A549 (cell line): Measurements from ENCODE around the gene CYP4F8. TPM values are rescaled to one million over a fixed set of nuclear protein-coding genes. Genes with fewer than 3 reads are reported as not detected.

Experiments used
- ATAC-seq, 2 experiments: fragments of 200-7000 bp in 1 of 2; fragments of >200 bp in 1 of 2; cut with Nextera tagmentation in 1 of 2; cut with Tn5 transposase in 1 of 2; 3 replicates each; pipeline versions ENCODE4 v1.8.0 to v1.9.1; 2018 to 2020; ENCODE audit warnings: mild to moderate bottlenecking in 1 of 2, moderate library complexity in 1 of 2
- CTCF ChIA-PET: fragments of 300-600 bp; sonication (Branson Sonifier 250); formaldehyde crosslinking; extraction: SDS; loops from one replicate; lab custom pipeline; 2021; ENCODE audit warnings: antibody characterized with exemption, inconsistent platforms; lab: Yijun Ruan, JAX
- POLR2A ChIA-PET: fragments of 350-600 bp; formaldehyde crosslinking; extraction: SDS; loops from one replicate; lab custom pipeline; 2021; ENCODE audit warnings: antibody characterized with exemption, inconsistent platforms; lab: Yijun Ruan, JAX
- DNase-seq, 2 experiments: peaks; one replicate each; pipeline versions ENCODE4 v3.0.0 to v3.0.0-alpha.2; 2011 to 2016; ENCODE audit warnings: low read depth in 1 of 2, low spot score in 1 of 2
- FAIRE-seq: peaks from 2 replicates; lab custom pipeline; 2011; peaks lifted over from hg19 to GRCh38; lab: Jason Lieb, UNC
- H3K27ac ChIP-seq, 2 experiments: fragments of >200 bp; sonication (Bioruptor Twin); formaldehyde crosslinking; 3 replicates each; pipeline ENCODE4 v1.5.1; 2016 to 2017
- H3K4me1 ChIP-seq: fragments of >200 bp; sonication (Bioruptor Twin); formaldehyde crosslinking; 3 replicates; pipeline ENCODE4 v1.6.1; 2016
- H3K4me2 ChIP-seq: fragments of >200 bp; sonication (Bioruptor Twin); formaldehyde crosslinking; 3 replicates; pipeline ENCODE4 v1.6.1; 2016
- H3K4me3 ChIP-seq: fragments of >200 bp; sonication (Bioruptor Twin); formaldehyde crosslinking; 3 replicates; pipeline ENCODE4 v1.5.1; 2016
- H3K9me3 ChIP-seq: fragments of >200 bp; sonication (Bioruptor Twin); formaldehyde crosslinking; 3 replicates; pipeline ENCODE4 v1.6.1; 2016
- BHLHE40 ChIP-seq: IDR thresholded peaks from 2 replicates; pipeline ENCODE4 v1.6.1; 2012; ENCODE audit warnings: low read depth, low read length, inconsistent platforms
- EHMT2 ChIP-seq: fragments of 200-600 bp; sonication (generic); IDR thresholded peaks from 2 replicates; pipeline ENCODE4 v1.6.1; 2016; ENCODE audit warnings: antibody characterized with exemption, low read depth, mild to moderate bottlenecking, moderate library complexity
- EP300 ChIP-seq, 2 experiments: fragments of >200 bp; sonication (Bioruptor Twin); formaldehyde crosslinking; IDR thresholded peaks; 2 replicates in 1 of 2; 3 replicates in 1 of 2; pipeline ENCODE4 v1.6.1; 2016 to 2017
- FOSL2 ChIP-seq, 2 experiments: fragments of 450-650 bp in 1 of 2; fragments of >200 bp in 1 of 2; sonication (Bioruptor Twin) in 1 of 2; formaldehyde crosslinking; IDR thresholded peaks; 2 replicates each; pipeline versions ENCODE4 v1.5.0 to v1.6.1; 2016 to 2020; ENCODE audit warnings: mild to moderate bottlenecking in 1 of 2, moderate library complexity in 1 of 2
- FOXS1 ChIP-seq: fragments of 250-450 bp; sonication (Bioruptor Pico); IDR thresholded peaks from 2 replicates; pipeline ENCODE4 v1.5.0; 2020; ENCODE audit warnings: mild to moderate bottlenecking, moderate library complexity
- HDAC2 ChIP-seq: fragments of 200-600 bp; sonication (generic); IDR thresholded peaks from 2 replicates; pipeline ENCODE4 v1.6.1; 2016
- HOXA7 ChIP-seq: fragments of 250-450 bp; sonication (Bioruptor Pico); IDR thresholded peaks from 2 replicates; pipeline ENCODE4 v1.5.0; 2020; ENCODE audit warnings: mild to moderate bottlenecking, moderate library complexity
- KDM1A ChIP-seq: fragments of 200-600 bp; sonication (generic); IDR thresholded peaks from 2 replicates; pipeline ENCODE4 v1.6.1; 2016; ENCODE audit warnings: low read depth, mild to moderate bottlenecking
- KDM5A ChIP-seq: fragments of 200-600 bp; sonication (generic); IDR thresholded peaks from 2 replicates; pipeline ENCODE4 v1.6.1; 2016; ENCODE audit warnings: antibody characterized with exemption, mild to moderate bottlenecking
- POLR2A ChIP-seq: IDR thresholded peaks from 2 replicates; pipeline ENCODE4 v1.6.1; 2012; ENCODE audit warnings: mild to moderate bottlenecking, low read length
- RAD21 ChIP-seq, 2 experiments: fragments of >200 bp in 1 of 2; sonication (Bioruptor Twin) in 1 of 2; formaldehyde crosslinking in 1 of 2; IDR thresholded peaks in 1 of 2; conservative IDR thresholded peaks in 1 of 2; 2 replicates in 1 of 2; 3 replicates in 1 of 2; pipeline ENCODE4 v1.6.1; 2012 to 2018; ENCODE audit warnings: inconsistent platforms in 1 of 2
- RARB ChIP-seq: fragments of 250-450 bp; sonication (Bioruptor Pico); IDR thresholded peaks from 2 replicates; pipeline ENCODE4 v1.8.0; 2021; ENCODE audit warnings: mild to moderate bottlenecking, moderate library complexity
- ZC3H11A ChIP-seq: fragments of 450-650 bp; IDR thresholded peaks from 2 replicates; pipeline ENCODE4 v1.6.1; 2014; ENCODE audit warnings: antibody characterized with exemption, mild to moderate bottlenecking
- WGBS: methylation state at CpG from one replicate; pipeline ENCODE4 v1.1.6; 2017; ENCODE audit errors: missing lambda C conversion rate; 5-methylcytosine and 5-hydroxymethylcytosine counted together
- polyA plus RNA-seq, 4 experiments: library from polyadenylated mRNA; depleted of rRNA in 3 of 4; stranded (reverse); fragments of >200 nt; fragmentation: RNase III in 1 of 4; extraction: RNeasy Plus Mini Kit Qiagen cat#74134 plus additional on column Dnase treatment in 1 of 4; gene quantifications; 2 replicates in 3 of 4; 3 replicates in 1 of 4; pipeline ENCODE4 v1.2.3, GENCODE V29; 2011 to 2017
- TF ChIP-seq, protein P1 (sequence below): fragments of 200-600 bp; sonication (generic); IDR thresholded peaks from 2 replicates; pipeline ENCODE4 v1.6.1; 2016; ENCODE audit warnings: antibody characterized with exemption, mild to moderate bottlenecking, moderate library complexity
- TF ChIP-seq, protein P2 (sequence below): fragments of >200 bp; sonication (Bioruptor Twin); formaldehyde crosslinking; IDR thresholded peaks from 3 replicates; pipeline ENCODE4 v1.5.1; 2016

The CYP4F8 gene
- polyA plus RNA-seq, 2 of the 4 experiments (the other 2 are of a cell fraction) = not detected

DNA sequence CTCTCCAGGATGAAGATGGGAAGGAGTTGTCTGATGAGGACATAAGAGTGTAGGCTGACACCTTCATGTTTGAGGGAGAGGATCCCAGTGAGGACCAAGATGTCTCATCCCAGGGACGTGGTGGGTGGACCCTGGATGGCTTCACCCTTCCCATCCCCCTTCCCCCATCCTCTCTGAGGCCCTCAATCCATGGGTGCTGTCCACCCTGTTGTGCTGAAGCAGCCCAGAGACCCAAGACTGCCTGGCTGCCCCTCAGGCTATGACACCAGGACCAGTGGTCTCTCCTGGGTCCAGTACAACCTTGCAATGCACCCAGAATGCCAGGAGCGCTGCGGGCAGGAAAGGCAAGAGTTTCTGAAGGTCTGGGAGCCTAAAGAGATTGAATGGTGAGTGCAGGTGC lies 54.4 kb downstream of the CYP4F8 start:
- WGBS = 78% methylated on average over 3 of the region's 3 CpGs

DNA sequence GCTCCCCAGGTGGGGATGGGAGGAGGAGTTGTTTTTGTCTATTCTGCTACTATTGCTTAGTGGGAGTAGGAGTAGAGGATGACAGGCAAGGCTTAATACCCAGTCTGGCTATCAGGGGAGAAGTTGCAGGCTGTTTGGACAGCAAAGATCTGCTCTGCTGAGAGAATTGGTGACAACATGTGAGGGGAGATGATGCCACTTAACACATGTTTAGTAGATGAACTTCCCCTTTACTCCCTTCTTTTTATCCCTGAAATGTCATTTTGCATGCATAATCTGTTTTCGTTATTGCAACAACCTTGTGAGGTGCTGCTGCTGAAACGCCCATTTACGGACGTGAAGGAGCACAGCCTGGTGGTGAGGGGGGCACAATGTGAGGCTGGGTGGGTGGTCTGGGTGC lies 54.9 kb downstream of the CYP4F8 start:
- ChIA-PET CTCF (no interaction called here), POLR2A (no interaction called here)
- Histone ChIP-seq H3K4me1 (peaks cover 14% of the 10 kb centered on the region; the same call in 2 of the 3 replicates), H3K4me3 (no peak overlapping the region), H3K4me2 (no peak overlapping the region), H3K9me3 (no peaks in the 10 kb centered on the region), H3K27ac (no peak overlapping the region)
- WGBS = 92% methylated on average over 4 of the region's 4 CpGs
- ATAC-seq (no peak), FAIRE-seq (no peak), DNase-seq (no peak)
- TF ChIP-seq RARB (CRISPR knock-in tag) (no peak), EHMT2 (no peak), FOXS1 (CRISPR knock-in tag) (no peak), ZC3H11A (no peak), HOXA7 (CRISPR knock-in tag) (no peak), HDAC2 (no peak), EP300 (IDR thresholded peaks at IDR 0.05) (no peak), BHLHE40 (no peak), KDM1A (no peak)

More for the DNA sequence above, 54.4 kb downstream of the CYP4F8 start:
- no peak for FAIRE-seq
- Histone ChIP-seq H3K4me2 (no peak overlapping the region), H3K9me3 (no peaks in the 10 kb centered on the region), H3K27ac (no peak overlapping the region), H3K4me1 (peaks cover 14% of the 10 kb centered on the region; the same call in 2 of the 3 replicates), H3K4me3 (no peak overlapping the region)
- TF ChIP-seq, protein P1, sequence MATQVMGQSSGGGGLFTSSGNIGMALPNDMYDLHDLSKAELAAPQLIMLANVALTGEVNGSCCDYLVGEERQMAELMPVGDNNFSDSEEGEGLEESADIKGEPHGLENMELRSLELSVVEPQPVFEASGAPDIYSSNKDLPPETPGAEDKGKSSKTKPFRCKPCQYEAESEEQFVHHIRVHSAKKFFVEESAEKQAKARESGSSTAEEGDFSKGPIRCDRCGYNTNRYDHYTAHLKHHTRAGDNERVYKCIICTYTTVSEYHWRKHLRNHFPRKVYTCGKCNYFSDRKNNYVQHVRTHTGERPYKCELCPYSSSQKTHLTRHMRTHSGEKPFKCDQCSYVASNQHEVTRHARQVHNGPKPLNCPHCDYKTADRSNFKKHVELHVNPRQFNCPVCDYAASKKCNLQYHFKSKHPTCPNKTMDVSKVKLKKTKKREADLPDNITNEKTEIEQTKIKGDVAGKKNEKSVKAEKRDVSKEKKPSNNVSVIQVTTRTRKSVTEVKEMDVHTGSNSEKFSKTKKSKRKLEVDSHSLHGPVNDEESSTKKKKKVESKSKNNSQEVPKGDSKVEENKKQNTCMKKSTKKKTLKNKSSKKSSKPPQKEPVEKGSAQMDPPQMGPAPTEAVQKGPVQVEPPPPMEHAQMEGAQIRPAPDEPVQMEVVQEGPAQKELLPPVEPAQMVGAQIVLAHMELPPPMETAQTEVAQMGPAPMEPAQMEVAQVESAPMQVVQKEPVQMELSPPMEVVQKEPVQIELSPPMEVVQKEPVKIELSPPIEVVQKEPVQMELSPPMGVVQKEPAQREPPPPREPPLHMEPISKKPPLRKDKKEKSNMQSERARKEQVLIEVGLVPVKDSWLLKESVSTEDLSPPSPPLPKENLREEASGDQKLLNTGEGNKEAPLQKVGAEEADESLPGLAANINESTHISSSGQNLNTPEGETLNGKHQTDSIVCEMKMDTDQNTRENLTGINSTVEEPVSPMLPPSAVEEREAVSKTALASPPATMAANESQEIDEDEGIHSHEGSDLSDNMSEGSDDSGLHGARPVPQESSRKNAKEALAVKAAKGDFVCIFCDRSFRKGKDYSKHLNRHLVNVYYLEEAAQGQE = peak; percentile 42; the same call in 1 of the 2 replicates
- no peak for TF ChIP-seq POLR2A
- ChIA-PET CTCF (no interaction called here), POLR2A (no interaction called here)
- DNase-seq = no peak
- no peak for ATAC-seq

DNA sequence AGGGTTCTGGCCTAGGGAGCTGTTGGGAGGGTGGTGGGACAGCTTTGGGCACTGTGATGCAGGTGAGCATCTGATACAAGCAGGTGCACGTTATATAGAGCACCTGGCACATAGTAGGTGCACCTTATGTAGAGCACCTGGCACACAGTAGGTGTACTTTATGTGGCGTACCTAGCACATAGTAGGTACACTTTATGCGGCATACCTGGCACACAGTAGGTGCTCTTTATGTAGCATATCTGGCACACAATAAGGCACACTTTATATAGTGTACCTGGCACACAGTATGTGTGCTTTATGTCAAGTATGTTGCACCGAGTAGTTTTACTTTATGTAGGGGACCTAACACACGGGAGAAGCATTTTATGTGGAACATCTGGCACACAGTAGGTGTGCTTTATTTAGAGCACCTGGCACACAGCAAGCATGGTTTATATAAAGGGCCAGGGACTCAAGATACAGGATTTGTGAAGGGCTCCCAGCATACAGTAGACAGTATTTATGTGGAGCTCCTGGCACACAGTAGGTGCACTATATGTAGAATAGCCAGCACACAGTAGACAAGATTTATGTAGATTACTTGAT lies 56.3 kb downstream of the CYP4F8 start:
- no peak for ATAC-seq
- 75% methylated on average over 5 of the region's 5 CpGs for WGBS

More for the DNA sequence above, 56.3 kb downstream of the CYP4F8 start:
- DNase-seq (no peak), FAIRE-seq (no peak)
- no peak overlapping the region for H3K4me2 ChIP-seq
- no peaks in the 10 kb centered on the region for H3K9me3 ChIP-seq
- H3K4me3 ChIP-seq = no peak overlapping the region
- POLR2A ChIA-PET = no interaction called here
- CTCF ChIA-PET = no interaction called here
- H3K4me1 ChIP-seq = peaks cover 14% of the 10 kb centered on the region; the same call in 2 of the 3 replicates
- H3K27ac ChIP-seq = no peak overlapping the region
- TF ChIP-seq KDM5A (no peak), RAD21 (conservative IDR thresholded peaks at IDR 0.05 in 1 of 2, IDR thresholded peaks at IDR 0.05 in 1 of 2) (no peak), FOSL2 (IDR thresholded peaks at IDR 0.05) (no peak), FOSL2 (CRISPR knock-in tag; IDR thresholded peaks at IDR 0.05) (no peak), EHMT2 (no peak)
- TF ChIP-seq, protein P2, sequence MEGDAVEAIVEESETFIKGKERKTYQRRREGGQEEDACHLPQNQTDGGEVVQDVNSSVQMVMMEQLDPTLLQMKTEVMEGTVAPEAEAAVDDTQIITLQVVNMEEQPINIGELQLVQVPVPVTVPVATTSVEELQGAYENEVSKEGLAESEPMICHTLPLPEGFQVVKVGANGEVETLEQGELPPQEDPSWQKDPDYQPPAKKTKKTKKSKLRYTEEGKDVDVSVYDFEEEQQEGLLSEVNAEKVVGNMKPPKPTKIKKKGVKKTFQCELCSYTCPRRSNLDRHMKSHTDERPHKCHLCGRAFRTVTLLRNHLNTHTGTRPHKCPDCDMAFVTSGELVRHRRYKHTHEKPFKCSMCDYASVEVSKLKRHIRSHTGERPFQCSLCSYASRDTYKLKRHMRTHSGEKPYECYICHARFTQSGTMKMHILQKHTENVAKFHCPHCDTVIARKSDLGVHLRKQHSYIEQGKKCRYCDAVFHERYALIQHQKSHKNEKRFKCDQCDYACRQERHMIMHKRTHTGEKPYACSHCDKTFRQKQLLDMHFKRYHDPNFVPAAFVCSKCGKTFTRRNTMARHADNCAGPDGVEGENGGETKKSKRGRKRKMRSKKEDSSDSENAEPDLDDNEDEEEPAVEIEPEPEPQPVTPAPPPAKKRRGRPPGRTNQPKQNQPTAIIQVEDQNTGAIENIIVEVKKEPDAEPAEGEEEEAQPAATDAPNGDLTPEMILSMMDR = no peak
